Inflammatory macrophage (primary cell): Measurements from ENCODE around the gene PHKB.

ENCODE experiments used
- DNase-seq, 2 donors: peaks; one replicate each; pipeline ENCODE4 v3.0.0-alpha.2; 2020 to 2022

Gene PHKB

GRCh38 chr16:47697826-47698225, 236.7 kb downstream of the PHKB start:
- DNase-seq, result no peak

- peak; percentile 82 to 85 for DNase-seq
These were observed 238.0 kb downstream of the PHKB start for GRCh38 chr16:47699106-47699505.

GRCh38 chr16:47700857-47701587, 239.9 kb downstream of the PHKB start:
- no peak for DNase-seq

GRCh38 chr16:47705266-47705665, 244.1 kb downstream of the PHKB start:
- no peak for DNase-seq

GRCh38 chr16:47711809-47712208, 250.7 kb downstream of the PHKB start:
- no peak for DNase-seq

GRCh38 chr16:47712276-47713224, 251.4 kb downstream of the PHKB start:
- DNase-seq, result no peak

GRCh38 chr16:47713225-47713595, 252.1 kb downstream of the PHKB start:
- DNase-seq, result no peak

GRCh38 chr16:47715442-47716083, 254.4 kb downstream of the PHKB start:
- DNase-seq, result no peak

- no peak for DNase-seq
These were observed 255.4 kb downstream of the PHKB start for GRCh38 chr16:47716571-47716970.

- no peak for DNase-seq
These were observed 258.6 kb downstream of the PHKB start for GRCh38 chr16:47719713-47720112.

- no peak for DNase-seq
These were observed 260.0 kb downstream of the PHKB start for GRCh38 chr16:47721006-47721637.

GRCh38 chr16:47722046-47722445, 260.9 kb downstream of the PHKB start:
- no peak for DNase-seq

GRCh38 chr16:47724115-47724785, 263.1 kb downstream of the PHKB start:
- DNase-seq, result no peak

GRCh38 chr16:47725188-47725695, 264.1 kb downstream of the PHKB start:
- no peak for DNase-seq

- DNase-seq, result no peak
These were observed 265.0 kb downstream of the PHKB start for GRCh38 chr16:47726031-47726675.

- DNase-seq, result no peak
These were observed 266.0 kb downstream of the PHKB start for GRCh38 chr16:47727131-47727530.

- DNase-seq, result no peak
These were observed 267.1 kb downstream of the PHKB start for GRCh38 chr16:47728205-47728604.

- no peak for DNase-seq
These were observed 268.6 kb downstream of the PHKB start for GRCh38 chr16:47729701-47730100.

- DNase-seq, result no peak
These were observed 270.1 kb downstream of the PHKB start for GRCh38 chr16:47731252-47731651.

GRCh38 chr16:47732122-47732521, 271.0 kb downstream of the PHKB start:
- DNase-seq, result no peak

GRCh38 chr16:47732523-47733111, 271.5 kb downstream of the PHKB start:
- DNase-seq, result no peak
